Mesenchymal stem cell (in vitro differentiated cells and primary cell): Measurements from ENCODE around the gene ST8SIA2.

Source experiments
- DNase-seq: peaks from one replicate; pipeline ENCODE4 v3.0.0-alpha.2; 2013
- H2AFZ ChIP-seq: one replicate; pipeline ENCODE4 v1.6.1; 2013; ENCODE audit warnings: low read depth, mild to moderate bottlenecking, control low read depth, inconsistent platforms, low read length, moderate library complexity
- H2AK5ac ChIP-seq: 2 replicates; pipeline ENCODE4 v1.6.1; 2013; ENCODE audit warnings: low read length, moderate library complexity, mild to moderate bottlenecking, inconsistent platforms; ENCODE audit not compliant: severe bottlenecking
- H2BK120ac ChIP-seq: one replicate; pipeline ENCODE4 v1.6.1; 2013; ENCODE audit warnings: low read depth, mild to moderate bottlenecking, inconsistent platforms, low read length, moderate library complexity
- H2BK12ac ChIP-seq, 2 experiments: one replicate each; pipeline ENCODE4 v1.6.1; 2013; ENCODE audit warnings: inconsistent platforms in 2 of 2, low read length in 2 of 2, mild to moderate bottlenecking in 2 of 2, moderate library complexity in 2 of 2, control low read depth in 1 of 2
- H2BK15ac ChIP-seq: one replicate; pipeline ENCODE4 v1.6.1; 2013; ENCODE audit warnings: mild to moderate bottlenecking, low read depth, inconsistent platforms; ENCODE audit not compliant: poor library complexity, severe bottlenecking
- H2BK5ac ChIP-seq: 2 replicates; pipeline ENCODE4 v1.6.1; 2013; ENCODE audit warnings: low read depth, mild to moderate bottlenecking, low read length, control low read depth, inconsistent platforms; ENCODE audit not compliant: poor library complexity, severe bottlenecking
- H3K14ac ChIP-seq, 2 experiments: one replicate each; pipeline ENCODE4 v1.6.1; 2013; ENCODE audit warnings: inconsistent platforms in 2 of 2, low read length in 2 of 2, control low read depth in 1 of 2, mild to moderate bottlenecking in 1 of 2, moderate library complexity in 1 of 2
- H3K18ac ChIP-seq, 2 experiments: one replicate each; pipeline ENCODE4 v1.6.1; 2013; ENCODE audit warnings: inconsistent platforms in 2 of 2, low read length in 2 of 2, control low read depth in 1 of 2, low read depth in 1 of 2, mild to moderate bottlenecking in 1 of 2
- H3K23ac ChIP-seq, 2 experiments: one replicate each; pipeline ENCODE4 v1.6.1; 2013; ENCODE audit warnings: inconsistent platforms in 2 of 2, low read length in 2 of 2, mild to moderate bottlenecking in 2 of 2, moderate library complexity in 2 of 2, control low read depth in 1 of 2
- H3K27ac ChIP-seq: 2 replicates; pipeline ENCODE4 v1.5.1; 2013; ENCODE audit warnings: mild to moderate bottlenecking, moderate library complexity, low read length, control low read depth, inconsistent platforms; ENCODE audit not compliant: poor library complexity, severe bottlenecking
- H3K27me3 ChIP-seq, 2 experiments: 2 replicates each; pipeline versions ENCODE4 v1.6.1 to v1.7.0; 2013; ENCODE audit warnings: low read length in 2 of 2, mild to moderate bottlenecking in 2 of 2, moderate library complexity in 2 of 2, control low read depth in 1 of 2, inconsistent platforms in 1 of 2; ENCODE audit not compliant: control insufficient read depth in 1 of 2, insufficient read depth in 1 of 2
- H3K36me3 ChIP-seq, 2 experiments: 2 replicates each; pipeline versions ENCODE4 v1.6.1 to v1.7.0; 2013; ENCODE audit warnings: low read length in 2 of 2, control low read depth in 1 of 2, inconsistent platforms in 1 of 2, low read depth in 1 of 2, mild to moderate bottlenecking in 1 of 2; ENCODE audit not compliant: insufficient read depth in 2 of 2, control insufficient read depth in 1 of 2
- H3K4ac ChIP-seq, 2 experiments: one replicate each; pipeline ENCODE4 v1.6.1; 2013; ENCODE audit warnings: inconsistent platforms in 2 of 2, low read length in 2 of 2, mild to moderate bottlenecking in 2 of 2, moderate library complexity in 2 of 2, control low read depth in 1 of 2, low read depth in 1 of 2
- H3K4me1 ChIP-seq: 2 replicates; pipeline ENCODE4 v1.6.1; 2013; ENCODE audit warnings: low read depth, low read length, control low read depth; ENCODE audit not compliant: control insufficient read depth, insufficient read depth
- H3K4me2 ChIP-seq: 2 replicates; pipeline ENCODE4 v1.6.1; 2013; ENCODE audit warnings: low read length, mild to moderate bottlenecking, inconsistent platforms; ENCODE audit not compliant: poor library complexity, severe bottlenecking
- H3K4me3 ChIP-seq, 2 experiments: 2 replicates each; pipeline versions ENCODE4 v1.5.1 to v1.7.0; 2013; ENCODE audit warnings: low read length in 2 of 2, mild to moderate bottlenecking in 2 of 2, control low read depth in 1 of 2, low read depth in 1 of 2; ENCODE audit not compliant: insufficient read depth in 1 of 2
- H3K79me1 ChIP-seq: replicated peaks from 2 replicates; pipeline ENCODE4 v1.6.1; 2013; ENCODE audit warnings: mild to moderate bottlenecking, control low read depth, low read length, inconsistent platforms; ENCODE audit not compliant: poor library complexity, severe bottlenecking
- H3K9ac ChIP-seq: 2 replicates; pipeline ENCODE4 v1.7.0; 2013; ENCODE audit warnings: mild to moderate bottlenecking, low read length, moderate library complexity
- H3K9me3 ChIP-seq: 2 replicates; pipeline ENCODE4 v1.7.0; 2013; ENCODE audit warnings: mild to moderate bottlenecking, low read length; ENCODE audit not compliant: control insufficient read depth
- H4K8ac ChIP-seq: one replicate; pipeline ENCODE4 v1.6.1; 2013; ENCODE audit warnings: inconsistent platforms, mild to moderate bottlenecking, low read length, moderate library complexity
- H4K91ac ChIP-seq: one replicate; pipeline ENCODE4 v1.6.1; 2013; ENCODE audit warnings: mild to moderate bottlenecking, low read length, inconsistent platforms
- whole genome bisulfite sequencing: methylation state at CpG from one replicate; pipeline ENCODE4 v1.1.7; 2013; ENCODE audit warnings: mixed read lengths; 5-methylcytosine and 5-hydroxymethylcytosine counted together

Gene ST8SIA2

DNA sequence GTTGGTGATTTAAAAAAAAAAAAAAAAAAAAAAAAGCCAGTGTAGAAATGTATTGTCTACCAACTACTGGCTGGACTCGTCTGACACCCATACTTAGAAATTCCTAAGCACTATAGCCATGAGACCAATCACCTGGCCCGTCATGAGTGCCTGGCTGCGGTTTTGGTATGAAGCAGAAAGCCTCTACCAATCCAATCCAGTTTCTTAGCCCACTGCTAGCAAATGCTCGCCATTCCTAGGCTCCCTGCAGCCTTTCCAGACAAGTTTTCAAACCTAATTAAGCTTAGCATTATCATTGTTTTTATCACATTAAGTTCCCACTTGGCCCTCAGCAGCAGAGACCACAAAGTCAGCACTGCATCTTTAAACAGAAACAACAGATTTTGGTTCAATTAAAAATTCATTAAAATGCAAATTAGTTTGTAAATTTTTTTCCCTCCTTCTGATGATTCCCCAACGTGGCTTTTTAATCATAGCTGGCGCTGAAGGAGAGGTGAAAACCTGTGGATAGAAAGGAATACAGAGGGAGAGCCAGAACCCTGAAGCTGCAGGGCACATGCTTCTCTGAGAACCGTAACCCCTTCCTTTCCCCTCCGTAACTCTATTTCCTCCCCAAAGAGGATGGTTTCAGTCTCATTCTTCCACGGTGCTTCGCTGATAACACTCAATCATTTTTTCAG is 32.2 kb upstream of the ST8SIA2 start:
- H3K9ac ChIP-seq: no peak overlapping the region
- no peak overlapping the region for H2BK12ac ChIP-seq
- WGBS: 64% methylated on average over 10 of the region's 10 CpGs
- H3K4me1 ChIP-seq: no peaks in the 10 kb centered on the region
- no peak overlapping the region for H2AK5ac ChIP-seq
- H2AFZ ChIP-seq: no peak overlapping the region
- no peaks in the 10 kb centered on the region for H3K9me3 ChIP-seq
- H3K4me2 ChIP-seq: no peak overlapping the region
- H3K14ac ChIP-seq: no peak overlapping the region
- no peak overlapping the region for H2BK15ac ChIP-seq
- no peak overlapping the region for H3K27ac ChIP-seq
- no peaks in the 10 kb centered on the region for H3K36me3 ChIP-seq
- H3K4ac ChIP-seq: no peak overlapping the region
- no peak overlapping the region for H4K91ac ChIP-seq
- H3K4me3 ChIP-seq: no peak overlapping the region
- no peak for DNase-seq
- no peaks in the 10 kb centered on the region for H3K79me1 ChIP-seq
- H3K27me3 ChIP-seq: no peaks in the 10 kb centered on the region
- H3K23ac ChIP-seq: no peak overlapping the region
- no peak overlapping the region for H2BK5ac ChIP-seq
- H4K8ac ChIP-seq: no peak overlapping the region
- no peak overlapping the region for H2BK120ac ChIP-seq
- no peak overlapping the region for H3K18ac ChIP-seq

DNA sequence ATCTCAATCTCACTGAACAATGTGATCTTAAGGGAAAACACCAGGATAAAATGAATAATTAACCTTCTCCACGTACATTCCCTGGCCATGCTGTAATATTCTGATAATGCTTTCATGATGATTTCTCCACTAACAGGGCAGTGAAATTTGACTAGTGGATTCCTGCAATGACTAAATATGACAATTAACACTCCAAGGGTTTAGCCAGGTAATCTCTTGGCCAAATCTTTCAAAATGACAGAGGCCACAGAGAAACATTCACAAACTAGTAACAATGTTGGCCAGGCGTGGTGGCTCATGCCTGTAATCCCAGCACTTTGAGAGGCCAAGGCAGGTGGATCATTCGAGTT is 31.7 kb upstream of the ST8SIA2 start:
- no peak overlapping the region for H3K4ac ChIP-seq
- no peak overlapping the region for H4K91ac ChIP-seq
- H3K14ac ChIP-seq: no peak overlapping the region
- no peak overlapping the region for H3K4me3 ChIP-seq
- no peak overlapping the region for H3K27ac ChIP-seq
- H3K79me1 ChIP-seq: no peaks in the 10 kb centered on the region
- no peak overlapping the region for H2AK5ac ChIP-seq
- H3K23ac ChIP-seq: no peak overlapping the region
- no peak overlapping the region for H3K18ac ChIP-seq
- H4K8ac ChIP-seq: no peak overlapping the region
- no peaks in the 10 kb centered on the region for H3K36me3 ChIP-seq
- DNase-seq: no peak
- H3K27me3 ChIP-seq: no peaks in the 10 kb centered on the region
- no peak overlapping the region for H3K4me2 ChIP-seq
- peaks cover 3% of the 10 kb centered on the region for H3K9me3 ChIP-seq
- H2BK120ac ChIP-seq: no peak overlapping the region
- no peak overlapping the region for H2BK5ac ChIP-seq
- no peaks in the 10 kb centered on the region for H3K4me1 ChIP-seq
- H3K9ac ChIP-seq: no peak overlapping the region
- H2BK12ac ChIP-seq: no peak overlapping the region
- H2BK15ac ChIP-seq: no peak overlapping the region
- 52% methylated on average over 3 of the region's 3 CpGs for WGBS
- no peak overlapping the region for H2AFZ ChIP-seq

DNA sequence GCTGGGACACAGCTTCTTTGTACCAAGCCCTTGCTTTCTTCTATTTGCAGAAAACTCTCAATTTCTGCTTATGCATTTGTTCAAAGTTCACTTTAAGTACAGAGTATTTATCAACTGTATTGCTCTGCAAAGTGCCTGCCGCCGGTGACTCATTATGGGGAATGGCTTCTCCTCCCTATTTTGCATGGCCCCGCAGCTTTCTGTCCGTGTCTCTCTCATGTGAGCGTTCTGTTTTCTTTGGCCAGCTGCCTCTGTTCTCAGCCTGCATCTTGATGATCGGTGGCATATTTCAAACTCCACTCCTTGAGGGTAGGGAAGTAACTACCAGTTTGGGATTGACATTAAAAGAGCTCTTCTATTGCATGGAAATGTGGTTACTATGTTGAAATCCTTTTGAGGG is 28.6 kb upstream of the ST8SIA2 start:
- Histone ChIP-seq H3K9ac (no peak overlapping the region), H2BK5ac (no peak overlapping the region), H3K4me2 (no peak overlapping the region), H3K18ac (no peak overlapping the region), H4K8ac (no peak overlapping the region), H3K27me3 (no peaks in the 10 kb centered on the region), H3K14ac (no peak overlapping the region), H3K36me3 (no peaks in the 10 kb centered on the region), H3K79me1 (no peaks in the 10 kb centered on the region), H2AK5ac (no peak overlapping the region), H3K4me3 (no peak overlapping the region), H2BK120ac (no peak overlapping the region), H3K23ac (no peak overlapping the region), H4K91ac (no peak overlapping the region), H3K9me3 (peaks cover 4% of the 10 kb centered on the region), H2BK12ac (no peak overlapping the region), H3K4ac (no peak overlapping the region), H2BK15ac (no peak overlapping the region), H3K27ac (no peak overlapping the region), H3K4me1 (no peaks in the 10 kb centered on the region), H2AFZ (no peak overlapping the region)
- WGBS: 38% methylated on average over 6 of the region's 6 CpGs
- DNase-seq: no peak

DNA sequence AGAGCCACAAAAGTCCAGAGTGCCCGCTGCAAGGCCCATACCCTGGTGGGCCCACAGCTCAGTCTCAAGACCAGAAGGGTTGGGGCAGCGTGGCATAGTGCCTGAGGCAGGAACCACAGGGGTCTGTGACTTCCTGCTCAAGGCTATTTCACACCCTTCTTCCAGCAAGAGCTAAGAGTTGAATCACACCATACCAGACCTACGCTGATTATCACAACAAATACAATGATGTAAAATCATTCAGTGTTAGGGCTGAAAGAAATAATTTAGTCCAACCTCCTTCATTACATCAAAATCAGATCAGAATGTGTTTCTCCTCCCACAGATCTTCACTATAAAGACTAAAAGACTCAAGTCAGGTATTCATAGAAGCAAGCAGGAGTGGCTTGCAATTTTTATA is 27.8 kb upstream of the ST8SIA2 start:
- H3K23ac ChIP-seq: no peak overlapping the region
- H2AK5ac ChIP-seq: no peak overlapping the region
- H3K9ac ChIP-seq: no peak overlapping the region
- WGBS: 64% methylated on average over 2 of the region's 3 CpGs
- no peak overlapping the region for H2BK120ac ChIP-seq
- H2BK15ac ChIP-seq: no peak overlapping the region
- no peak overlapping the region for H4K8ac ChIP-seq
- no peaks in the 10 kb centered on the region for H3K79me1 ChIP-seq
- no peak overlapping the region for H3K4me2 ChIP-seq
- no peaks in the 10 kb centered on the region for H3K36me3 ChIP-seq
- H3K9me3 ChIP-seq: peaks cover 4% of the 10 kb centered on the region
- H3K18ac ChIP-seq: no peak overlapping the region
- H3K27ac ChIP-seq: no peak overlapping the region
- no peak overlapping the region for H2BK12ac ChIP-seq
- no peak for DNase-seq
- H4K91ac ChIP-seq: no peak overlapping the region
- no peak overlapping the region for H3K14ac ChIP-seq
- no peaks in the 10 kb centered on the region for H3K27me3 ChIP-seq
- H3K4me3 ChIP-seq: no peak overlapping the region
- no peaks in the 10 kb centered on the region for H3K4me1 ChIP-seq
- H2BK5ac ChIP-seq: no peak overlapping the region
- no peak overlapping the region for H3K4ac ChIP-seq
- H2AFZ ChIP-seq: no peak overlapping the region
